ENCODE results near the gene SEC14L5. TPM values are rescaled to one million over a fixed set of nuclear protein-coding genes. Genes with fewer than 3 reads are reported as not detected.

Gene SEC14L5
- total and polyA plus RNA-seq, 2 experiments from 2014 or later: 2.6 to 5.9 TPM

DNA sequence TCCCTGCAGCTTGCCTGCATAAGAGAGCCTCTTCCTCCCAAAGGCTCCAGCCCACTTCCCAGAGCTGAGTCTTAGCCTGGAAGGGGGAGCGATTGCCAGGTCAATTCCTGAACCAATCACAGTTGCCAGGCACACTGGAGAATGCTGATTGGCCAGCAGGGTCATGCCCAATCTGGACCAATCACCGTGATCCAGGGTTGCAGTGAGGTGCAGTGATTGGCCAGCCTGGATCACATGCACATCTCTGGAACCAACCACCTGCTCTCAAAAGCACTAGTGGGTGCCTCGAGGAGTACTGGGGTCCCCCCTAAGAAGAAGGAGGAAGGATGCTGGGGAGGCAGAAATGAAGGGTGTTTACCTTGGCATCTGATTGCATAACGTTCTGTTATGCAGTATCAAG lies 57.2 kb downstream of the SEC14L5 start (continued):
- TF ChIP-seq REST (IDR thresholded peaks at IDR 0.05; ENCODE audit: unreplicated experiment): no peak
- TF ChIP-seq STAT1 (IDR thresholded peaks at IDR 0.05; ENCODE audit: unreplicated experiment): no peak
- no peak for TF ChIP-seq ZNF462 (CRISPR knock-in tag; IDR thresholded peaks at IDR 0.05)

- Histone ChIP-seq H2AFZ (no peak overlapping the region), H3K9me2 (ENCODE audit: insufficient read depth) (no peaks in the 10 kb centered on the region), H3F3A (replicated peaks; ENCODE audit: low read depth) (no peaks in the 10 kb centered on the region), H3K4me2 (no peak overlapping the region), H3K27me3 (ENCODE audit: insufficient read depth) (no peaks in the 10 kb centered on the region), H4K20me1 (replicated peaks; ENCODE audit: insufficient read depth) (no peaks in the 10 kb centered on the region), H3K4me3 (no peak overlapping the region), H3K79me2 (replicated peaks; ENCODE audit: insufficient read depth) (no peaks in the 10 kb centered on the region), H3K36me3 (ENCODE audit: insufficient read depth) (no peaks in the 10 kb centered on the region), H3K27ac (ENCODE audit: low read depth) (no peak overlapping the region), H3K4me1 (ENCODE audit: insufficient read depth) (no peaks in the 10 kb centered on the region)
- ATAC-seq (no peak), DNase-seq (ENCODE audit: low spot score) (no peak)
- H3K27ac Mint-ChIP-seq: no peak overlapping the region
- H3K27me3 Mint-ChIP-seq (ENCODE audit: insufficient read depth, low read depth, poor library complexity): peaks cover 3% of the 10 kb centered on the region
- H3K4me3 Mint-ChIP-seq: no peak overlapping the region
- TF ChIP-seq CREB1 (CRISPR knock-in tag; IDR thresholded peaks at IDR 0.05; ENCODE audit: low read depth): no peak
- TF ChIP-seq POLR2AphosphoS5 (IDR thresholded peaks at IDR 0.05; ENCODE audit: low read depth): no peak
- no peak for TF ChIP-seq EZH2phosphoT487 (IDR thresholded peaks at IDR 0.05; ENCODE audit: unreplicated experiment)
- TF ChIP-seq NANOG (IDR thresholded peaks at IDR 0.05; ENCODE audit: borderline replicate concordance): no peak
- TF ChIP-seq, protein P1, sequence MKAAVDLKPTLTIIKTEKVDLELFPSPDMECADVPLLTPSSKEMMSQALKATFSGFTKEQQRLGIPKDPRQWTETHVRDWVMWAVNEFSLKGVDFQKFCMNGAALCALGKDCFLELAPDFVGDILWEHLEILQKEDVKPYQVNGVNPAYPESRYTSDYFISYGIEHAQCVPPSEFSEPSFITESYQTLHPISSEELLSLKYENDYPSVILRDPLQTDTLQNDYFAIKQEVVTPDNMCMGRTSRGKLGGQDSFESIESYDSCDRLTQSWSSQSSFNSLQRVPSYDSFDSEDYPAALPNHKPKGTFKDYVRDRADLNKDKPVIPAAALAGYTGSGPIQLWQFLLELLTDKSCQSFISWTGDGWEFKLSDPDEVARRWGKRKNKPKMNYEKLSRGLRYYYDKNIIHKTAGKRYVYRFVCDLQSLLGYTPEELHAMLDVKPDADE (IDR thresholded peaks at IDR 0.05): no peak
- TF ChIP-seq ZNF331 (CRISPR knock-in tag; IDR thresholded peaks at IDR 0.05; ENCODE audit: low read depth): no peak
- H3K9me3 Mint-ChIP-seq: no peaks in the 10 kb centered on the region
- no peaks in the 10 kb centered on the region; the same call in 2 of the 3 replicates for H3K36me3 Mint-ChIP-seq (ENCODE audit: low read depth)
- H3K4me1 Mint-ChIP-seq: no peaks in the 10 kb centered on the region
These were observed 57.8 kb downstream of the SEC14L5 start for GRCh38 chr16:5015887-5016286.
